ENCODE data around the gene IL25.

Gene IL25

DNA sequence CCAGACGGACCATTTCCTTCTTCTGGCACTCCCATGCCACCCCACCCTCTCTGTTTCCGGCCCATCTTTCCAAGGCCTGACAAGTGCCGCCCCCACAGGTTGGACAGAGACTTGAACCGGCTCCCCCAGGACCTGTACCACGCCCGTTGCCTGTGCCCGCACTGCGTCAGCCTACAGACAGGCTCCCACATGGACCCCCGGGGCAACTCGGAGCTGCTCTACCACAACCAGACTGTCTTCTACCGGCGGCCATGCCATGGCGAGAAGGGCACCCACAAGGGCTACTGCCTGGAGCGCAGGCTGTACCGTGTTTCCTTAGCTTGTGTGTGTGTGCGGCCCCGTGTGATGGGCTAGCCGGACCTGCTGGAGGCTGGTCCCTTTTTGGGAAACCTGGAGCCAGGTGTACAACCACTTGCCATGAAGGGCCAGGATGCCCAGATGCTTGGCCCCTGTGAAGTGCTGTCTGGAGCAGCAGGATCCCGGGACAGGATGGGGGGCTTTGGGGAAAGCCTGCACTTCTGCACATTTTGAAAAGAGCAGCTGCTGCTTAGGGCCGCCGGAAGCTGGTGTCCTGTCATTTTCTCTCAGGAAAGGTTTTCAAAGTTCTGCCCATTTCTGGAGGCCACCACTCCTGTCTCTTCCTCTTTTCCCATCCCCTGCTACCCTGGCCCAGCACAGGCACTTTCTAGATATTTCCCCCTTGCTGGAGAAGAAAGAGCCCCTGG is 3.1 kb downstream of the IL25 start:
- Histone ChIP-seq H3K4me3 (no peak overlapping the region), H3K27ac (no peak overlapping the region)
- TF ChIP-seq, protein P1, sequence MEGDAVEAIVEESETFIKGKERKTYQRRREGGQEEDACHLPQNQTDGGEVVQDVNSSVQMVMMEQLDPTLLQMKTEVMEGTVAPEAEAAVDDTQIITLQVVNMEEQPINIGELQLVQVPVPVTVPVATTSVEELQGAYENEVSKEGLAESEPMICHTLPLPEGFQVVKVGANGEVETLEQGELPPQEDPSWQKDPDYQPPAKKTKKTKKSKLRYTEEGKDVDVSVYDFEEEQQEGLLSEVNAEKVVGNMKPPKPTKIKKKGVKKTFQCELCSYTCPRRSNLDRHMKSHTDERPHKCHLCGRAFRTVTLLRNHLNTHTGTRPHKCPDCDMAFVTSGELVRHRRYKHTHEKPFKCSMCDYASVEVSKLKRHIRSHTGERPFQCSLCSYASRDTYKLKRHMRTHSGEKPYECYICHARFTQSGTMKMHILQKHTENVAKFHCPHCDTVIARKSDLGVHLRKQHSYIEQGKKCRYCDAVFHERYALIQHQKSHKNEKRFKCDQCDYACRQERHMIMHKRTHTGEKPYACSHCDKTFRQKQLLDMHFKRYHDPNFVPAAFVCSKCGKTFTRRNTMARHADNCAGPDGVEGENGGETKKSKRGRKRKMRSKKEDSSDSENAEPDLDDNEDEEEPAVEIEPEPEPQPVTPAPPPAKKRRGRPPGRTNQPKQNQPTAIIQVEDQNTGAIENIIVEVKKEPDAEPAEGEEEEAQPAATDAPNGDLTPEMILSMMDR (IDR thresholded peaks at IDR 0.05), result no peak
- no peak for DNase-seq (ENCODE audit: low spot score)

DNA sequence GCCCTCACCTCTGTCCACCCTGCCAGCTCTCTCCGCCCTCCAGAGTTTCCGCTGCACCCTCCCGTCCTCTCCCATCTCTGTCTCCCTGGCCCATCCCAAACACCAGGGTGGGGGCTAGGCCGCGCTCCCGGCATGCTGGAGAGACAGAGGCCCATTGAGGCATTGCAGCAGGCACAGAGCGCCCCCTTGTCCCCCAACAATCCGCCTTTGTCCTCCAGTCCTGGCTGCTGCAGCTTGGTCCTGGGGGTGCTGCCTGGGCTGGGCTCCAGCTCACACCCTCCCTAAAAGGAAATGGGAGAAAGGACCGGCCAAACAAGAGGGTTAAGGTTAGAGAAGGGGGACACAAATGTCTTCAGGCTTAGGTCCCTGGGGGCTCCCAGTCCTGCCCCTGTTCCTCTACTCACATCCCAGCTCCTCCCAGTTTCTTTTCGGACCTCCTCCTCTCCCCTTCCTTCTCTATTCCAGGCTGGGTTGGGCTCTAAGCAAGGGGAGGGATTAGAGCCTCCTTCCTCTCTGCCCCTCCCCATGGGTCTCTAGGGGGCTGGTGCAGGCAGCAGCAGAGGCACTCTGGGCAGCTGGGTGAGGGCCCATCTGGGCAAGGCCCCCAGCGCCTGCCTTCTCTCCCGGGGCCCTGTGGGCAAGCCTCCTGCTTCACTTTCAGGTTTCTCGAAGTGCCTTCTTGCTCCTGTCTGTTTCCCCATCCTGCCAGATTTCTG is 4.0 kb downstream of the IL25 start, which contains the start of gene CMTM5:
TSS of gene CMTM5 (plus strand) at position 565 of the 716 bp plus-strand sequence. CDS start 206 bp downstream, outside the sequence.
- peak within 1 kb of the TSS; percentile 44 for H3K4me3 ChIP-seq

DNA sequence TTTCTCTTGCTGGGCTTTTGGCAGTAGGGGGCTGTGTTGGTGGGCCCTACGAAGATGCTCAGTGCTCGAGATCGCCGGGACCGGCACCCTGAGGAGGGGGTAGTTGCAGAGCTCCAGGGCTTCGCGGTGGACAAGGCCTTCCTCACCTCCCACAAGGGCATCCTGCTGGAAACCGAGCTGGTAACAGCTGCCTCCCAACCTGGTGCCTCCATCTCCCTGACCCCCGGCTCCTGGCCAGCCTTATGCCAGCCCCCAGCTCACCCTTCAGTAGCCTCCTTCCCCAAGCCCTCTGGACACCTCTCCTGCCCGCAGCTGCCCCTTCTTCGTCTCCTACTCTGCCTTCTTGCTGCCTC is 4.6 kb downstream of the IL25 start:
- TF ChIP-seq, protein P1 (IDR thresholded peaks at IDR 0.05), result no peak

More for the DNA sequence above, 4.0 kb downstream of the IL25 start, which contains the start of gene CMTM5:
- TF ChIP-seq, protein P1 (IDR thresholded peaks at IDR 0.05), result no peak
- H3K27ac ChIP-seq, result peak within 1 kb of the TSS in 1 of 2 donors; percentile 49
- DNase-seq (ENCODE audit: low spot score), result no peak

DNA sequence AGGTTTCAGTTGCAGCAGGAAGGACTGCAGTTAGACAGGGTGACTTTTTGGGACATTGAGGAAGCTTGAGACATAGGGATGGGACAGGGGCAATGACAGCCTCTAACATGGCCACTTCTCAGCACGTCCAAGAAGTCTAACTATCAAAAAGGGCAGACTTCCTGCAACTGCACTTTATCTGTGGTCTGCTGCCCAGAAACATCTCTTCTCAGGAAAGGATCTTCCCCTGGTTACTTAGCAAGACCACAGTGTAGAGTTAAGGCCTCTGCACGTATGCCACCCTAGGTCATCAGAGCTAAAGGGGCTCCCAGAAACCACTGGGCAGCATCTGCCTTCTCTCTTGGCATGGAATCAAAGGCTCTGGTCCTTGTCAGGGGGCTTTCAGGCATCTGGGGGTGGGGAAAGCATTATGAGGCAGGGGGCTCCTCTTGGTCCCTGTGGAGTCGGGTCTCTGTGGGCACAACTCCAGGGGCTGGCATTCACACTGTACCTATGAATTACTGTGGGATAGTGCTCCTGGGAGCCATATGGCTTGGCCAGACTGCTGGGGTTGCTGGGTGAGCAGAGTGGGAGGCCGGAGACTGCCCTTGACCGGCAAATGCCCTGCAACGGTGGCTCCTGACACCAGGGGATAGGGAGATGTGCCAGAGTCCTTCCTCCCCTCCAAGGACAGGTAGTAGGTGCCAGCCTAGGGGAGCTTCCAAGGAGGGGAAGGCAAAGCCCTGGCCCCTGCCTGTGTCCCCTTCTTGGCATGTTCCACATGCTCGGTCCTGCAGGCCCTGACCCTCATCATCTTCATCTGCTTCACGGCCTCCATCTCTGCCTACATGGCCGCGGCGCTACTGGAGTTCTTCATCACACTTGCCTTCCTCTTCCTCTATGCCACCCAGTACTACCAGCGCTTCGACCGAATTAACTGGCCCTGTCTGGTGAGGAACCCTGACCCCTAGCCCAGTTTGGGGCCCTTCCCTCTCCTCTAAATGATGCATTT is 5.3 kb downstream of the IL25 start:
- peak overlapping the region in 1 of 2 donors; percentile 49 for H3K27ac ChIP-seq
- H3K4me3 ChIP-seq, result peak overlapping the region; percentile 44
- TF ChIP-seq, protein P1 (IDR thresholded peaks at IDR 0.05), result no peak
- no peak for DNase-seq (ENCODE audit: low spot score)

More for the DNA sequence above, 4.6 kb downstream of the IL25 start:
- Histone ChIP-seq H3K4me3 (peak overlapping the region; percentile 44), H3K27ac (peak overlapping the region in 1 of 2 donors; percentile 49)
- DNase-seq (ENCODE audit: low spot score), result no peak

DNA sequence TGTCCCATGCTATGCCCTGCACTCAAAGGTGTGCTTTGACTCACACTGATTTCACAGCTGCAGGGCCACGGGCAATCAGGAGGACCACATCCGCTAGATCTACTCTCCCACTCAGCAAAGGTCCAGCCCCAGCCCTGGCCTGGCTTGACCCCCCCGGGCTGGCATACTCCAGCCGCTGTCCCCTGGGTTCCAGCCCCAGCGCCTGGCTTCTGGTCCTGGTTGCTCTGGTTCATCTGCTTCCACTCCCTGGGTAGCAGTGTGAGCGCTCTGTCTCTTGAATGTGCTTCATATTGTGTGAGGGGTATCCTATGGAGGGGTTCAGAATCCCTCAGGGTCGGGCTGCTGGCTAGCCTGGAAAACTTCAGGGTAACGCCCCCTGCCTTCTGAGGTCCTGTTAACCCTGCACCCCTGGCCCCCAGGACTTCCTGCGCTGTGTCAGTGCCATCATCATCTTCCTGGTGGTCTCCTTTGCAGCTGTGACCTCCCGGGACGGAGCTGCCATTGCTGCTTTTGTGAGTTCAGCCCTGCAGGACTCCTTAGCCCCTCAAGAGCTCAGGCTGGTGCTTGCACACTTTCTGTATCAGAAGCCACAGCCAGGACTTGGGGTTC is 6.1 kb downstream of the IL25 start:
- H3K4me3 ChIP-seq, result no peak overlapping the region
- DNase-seq (ENCODE audit: low spot score), result no peak
- H3K27ac ChIP-seq, result peak overlapping the region in 1 of 2 donors; percentile 7
- TF ChIP-seq, protein P1 (IDR thresholded peaks at IDR 0.05), result no peak
